CD14-positive monocyte (primary cell): ENCODE data around the gene MUS81. TPM values are rescaled to one million over a fixed set of nuclear protein-coding genes. Genes with fewer than 3 reads are reported as not detected.

ENCODE experiments used
- DNase-seq, 3 donors: peaks; one replicate each; pipeline ENCODE4 v3.0.0-alpha.2; 2011 to 2022
- H2AFZ ChIP-seq: 2 replicates; pipeline ENCODE4 v1.6.0; 2012; ENCODE audit warnings: mild to moderate bottlenecking, low read depth, low read length, inconsistent platforms; ENCODE audit not compliant: insufficient read depth, poor library complexity, severe bottlenecking
- H3K27ac ChIP-seq, 2 donors: 1 replicate in 1 of 2; 2 replicates in 1 of 2; pipeline ENCODE4 v1.5.1; 2012 to 2013; ENCODE audit warnings: low read length in 2 of 2, control low read depth in 1 of 2, inconsistent platforms in 1 of 2, low read depth in 1 of 2, mild to moderate bottlenecking in 1 of 2
- H3K27me3 ChIP-seq, 2 donors: one replicate each; pipeline versions ENCODE4 v1.6.0 to v1.6.1; 2011 to 2013; ENCODE audit warnings: low read length in 2 of 2; ENCODE audit not compliant: control insufficient read depth in 2 of 2, insufficient read depth in 2 of 2
- H3K36me3 ChIP-seq, 2 donors: replicated peaks in 1 of 2; 1 replicate in 1 of 2; 2 replicates in 1 of 2; pipeline versions ENCODE4 v1.5.1 to v1.6.1; 2012 to 2013; ENCODE audit warnings: low read length in 2 of 2, control low read depth in 1 of 2, inconsistent platforms in 1 of 2, mild to moderate bottlenecking in 1 of 2; ENCODE audit not compliant: insufficient read depth in 2 of 2, control insufficient read depth in 1 of 2
- H3K4me1 ChIP-seq, 2 donors: 1 replicate in 1 of 2; 2 replicates in 1 of 2; pipeline versions ENCODE4 v1.5.1 to v1.6.1; 2012 to 2013; ENCODE audit warnings: low read length in 2 of 2, control low read depth in 1 of 2, inconsistent platforms in 1 of 2, mild to moderate bottlenecking in 1 of 2, moderate library complexity in 1 of 2; ENCODE audit not compliant: insufficient read depth in 2 of 2, control insufficient read depth in 1 of 2
- H3K4me2 ChIP-seq: replicated peaks from 2 replicates; pipeline ENCODE3; 2012; ENCODE audit warnings: low read length, moderate library complexity, mild to moderate bottlenecking; ENCODE audit not compliant: poor library complexity, severe bottlenecking; ENCODE audit errors: extremely low read depth
- H3K4me3 ChIP-seq, 3 experiments: fragments of 200-600 bp in 1 of 3; sonication (generic) in 1 of 3; replicated peaks in 1 of 3; 1 replicate in 2 of 3; 2 replicates in 1 of 3; pipeline ENCODE4 v1.5.1; 2011 to 2013; ENCODE audit warnings: low read length in 3 of 3, mild to moderate bottlenecking in 3 of 3, control low read depth in 2 of 3, low read depth in 2 of 3, inconsistent platforms in 1 of 3, moderate library complexity in 1 of 3
- H3K79me2 ChIP-seq: 2 replicates; pipeline ENCODE4 v1.6.0; 2012; ENCODE audit warnings: mild to moderate bottlenecking, control low read depth, inconsistent platforms, low read length, moderate library complexity; ENCODE audit not compliant: insufficient read depth
- H3K9ac ChIP-seq: 2 replicates; pipeline ENCODE4 v1.6.0; 2017; ENCODE audit warnings: low read length, mild to moderate bottlenecking; ENCODE audit not compliant: insufficient read depth, poor library complexity, severe bottlenecking
- H3K9me3 ChIP-seq, 2 donors: replicated peaks in 1 of 2; 1 replicate in 1 of 2; 2 replicates in 1 of 2; pipeline versions ENCODE4 v1.5.1 to v1.6.1; 2012 to 2013; ENCODE audit warnings: low read length in 2 of 2, control low read depth in 1 of 2; ENCODE audit not compliant: control insufficient read depth in 1 of 2, insufficient read depth in 1 of 2
- H4K20me1 ChIP-seq: 2 replicates; pipeline ENCODE4 v1.6.0; 2012; ENCODE audit warnings: mild to moderate bottlenecking, low read length, control low read depth, moderate library complexity; ENCODE audit not compliant: insufficient read depth
- H3K27ac Mint-ChIP-seq, 7 donors: one replicate each; pipeline ENCODE4 v1.8.0; 2020; ENCODE audit warnings: mild to moderate bottlenecking in 7 of 7, mixed read lengths in 7 of 7, moderate library complexity in 6 of 7, inconsistent platforms in 2 of 7
- H3K27me3 Mint-ChIP-seq, 3 donors: one replicate each; pipeline ENCODE4 v1.8.0; 2021 to 2022; ENCODE audit warnings: low read depth in 3 of 3, mild to moderate bottlenecking in 3 of 3, mixed read lengths in 3 of 3, moderate library complexity in 3 of 3, inconsistent platforms in 1 of 3
- H3K36me3 Mint-ChIP-seq, 2 donors: one replicate each; pipeline ENCODE4 v1.8.0; 2020; ENCODE audit warnings: mixed read lengths in 2 of 2, inconsistent platforms in 1 of 2, mild to moderate bottlenecking in 1 of 2
- H3K4me1 Mint-ChIP-seq: one replicate; pipeline ENCODE4 v1.8.0; 2020; ENCODE audit warnings: mild to moderate bottlenecking, mixed read lengths
- H3K4me3 Mint-ChIP-seq, 2 donors: one replicate each; pipeline ENCODE4 v1.8.0; 2020; ENCODE audit warnings: mild to moderate bottlenecking in 2 of 2, mixed read lengths in 2 of 2, moderate library complexity in 1 of 2
- H3K9me3 Mint-ChIP-seq, 7 donors: one replicate each; pipeline ENCODE4 v1.8.0; 2020 to 2022; ENCODE audit warnings: mixed read lengths in 7 of 7, mild to moderate bottlenecking in 6 of 7, moderate library complexity in 6 of 7, inconsistent platforms in 2 of 7
- CTCF ChIP-seq: fragments of 200-600 bp; IDR thresholded peaks from one replicate; pipeline ENCODE4 v1.8.0; 2022; ENCODE audit warnings: antibody characterized with exemption, mild to moderate bottlenecking
- WGBS: methylation state at CpG from one replicate; pipeline ENCODE4 v1.1.5; 2013; ENCODE audit warnings: missing lambda C conversion rate; ENCODE audit not compliant: insufficient coverage; 5-methylcytosine and 5-hydroxymethylcytosine counted together
- intact Hi-C, 2 donors: fragments of 100-400 bp; cut with micrococcal nuclease; formaldehyde crosslinking; loops; one replicate each; pipeline versions ENCODE4 v1.15.0 to v1.15.1; 2023
- polyA plus RNA-seq, 3 donors: library from polyadenylated mRNA; depleted of rRNA in 1 of 3; unstranded in 2 of 3; stranded (reverse) in 1 of 3; fragments of 300-500 nt in 2 of 3; fragments of >200 nt in 1 of 3; fragmentation: Illumina TruSeq in 2 of 3; gene quantifications; 1 replicate in 2 of 3; 2 replicates in 1 of 3; pipeline ENCODE4 v1.2.3, GENCODE V29; 2012 to 2021

The MUS81 gene
- polyA plus RNA-seq, 3 donors, result 15.0 to 87.5 (median 16.4) TPM

- Histone ChIP-seq H2AFZ (no peak overlapping the region), H3K9ac (no peak overlapping the region), H4K20me1 (peaks cover 60% of the 10 kb centered on the region), H3K4me3 (no peak overlapping the region), H3K9me3 (peaks cover 4 to 8% of the 10 kb centered on the region in 2 donors), H3K27me3 (no peaks in the 10 kb centered on the region), H3K27ac (peak overlapping the region in 1 of 2 donors; percentile 4), H3K4me1 (peaks cover 0 to 7% of the 10 kb centered on the region in 2 donors), H3K4me2 (no peak overlapping the region), H3K36me3 (peaks cover 35 to 50% of the 10 kb centered on the region in 2 donors), H3K79me2 (peaks cover 23% of the 10 kb centered on the region)
- TF ChIP-seq CTCF, result no peak
- Mint-ChIP-seq H3K4me3 (no peak overlapping the region), H3K27me3 (peaks cover 0 to 5% (median 0%) of the 10 kb centered on the region in 3 donors), H3K4me1 (peaks cover 23% of the 10 kb centered on the region), H3K36me3 (peaks cover 33 to 45% of the 10 kb centered on the region in 2 donors), H3K27ac (no peak overlapping the region), H3K9me3 (peaks cover 0 to 10% (median 8%) of the 10 kb centered on the region in 7 donors)
- 87% methylated on average over 6 of the region's 20 CpGs for whole genome bisulfite sequencing
- intact Hi-C loops, result no loop called here
- DNase-seq, result no peak
These were observed 9.8 kb upstream of the MUS81 start for GRCh38 chr11:65850217-65851082.

- no peak overlapping the region for H3K4me3 ChIP-seq
- TF ChIP-seq CTCF, result peak; percentile 47
- peaks cover 0 to 5% (median 0%) of the 10 kb centered on the region in 3 donors for H3K27me3 Mint-ChIP-seq
- intact Hi-C loops, result no loop called here
- H3K79me2 ChIP-seq, result peaks cover 29% of the 10 kb centered on the region
- WGBS, result 95% methylated on average over 3 of the region's 14 CpGs
- DNase-seq, result peak in 1 of 3 donors; percentile 10
- H3K4me2 ChIP-seq, result no peak overlapping the region
- H3K27ac ChIP-seq, result peak overlapping the region in 1 of 2 donors; percentile 4
- H3K9ac ChIP-seq, result no peak overlapping the region
- H3K36me3 ChIP-seq, result peaks cover 42 to 57% of the 10 kb centered on the region in 2 donors
- peaks cover 7 to 13% of the 10 kb centered on the region in 2 donors for H3K4me1 ChIP-seq
- H3K9me3 ChIP-seq, result peaks cover 4 to 8% of the 10 kb centered on the region in 2 donors
- no peaks in the 10 kb centered on the region for H3K27me3 ChIP-seq
- H4K20me1 ChIP-seq, result peaks cover 66% of the 10 kb centered on the region
- no peak overlapping the region for H2AFZ ChIP-seq
- peaks cover 0 to 12% (median 8%) of the 10 kb centered on the region in 7 donors for H3K9me3 Mint-ChIP-seq
- peaks cover 30% of the 10 kb centered on the region for H3K4me1 Mint-ChIP-seq
- peaks cover 40 to 51% of the 10 kb centered on the region in 2 donors for H3K36me3 Mint-ChIP-seq
- H3K27ac Mint-ChIP-seq, result no peak overlapping the region
- H3K4me3 Mint-ChIP-seq, result no peak overlapping the region
These were observed 9.1 kb upstream of the MUS81 start for GRCh38 chr11:65851083-65851579.
